HepG2 (cell line): Measurements from ENCODE around the gene TAF1C. TPM values are rescaled to one million over a fixed set of nuclear protein-coding genes. Genes with fewer than 3 reads are reported as not detected.

Experiments used
- CBX5 ChIP-seq: sonication (generic); formaldehyde crosslinking; IDR thresholded peaks from 2 replicates; pipeline ENCODE4 v1.4.0; 2020; ENCODE audit warnings: missing genetic modification reagents, borderline replicate concordance
- CEBPB ChIP-seq: IDR thresholded peaks from 2 replicates; pipeline ENCODE4 v1.6.1; 2011; ENCODE audit warnings: low read depth, low read length, improper control_type of control experiment, borderline replicate concordance
- CHD4 ChIP-seq: fragments of 200-600 bp; sonication (generic); IDR thresholded peaks from 2 replicates; pipeline ENCODE4 v1.7.0; 2017; ENCODE audit warnings: mild to moderate bottlenecking, low read length, borderline replicate concordance
- ETV6 ChIP-seq: sonication (generic); formaldehyde crosslinking; conservative IDR thresholded peaks from 2 replicates; pipeline ENCODE4 v1.4.0; 2020; ENCODE audit warnings: missing genetic modification reagents
- HMGA1 ChIP-seq: sonication (generic); formaldehyde crosslinking; conservative IDR thresholded peaks from 2 replicates; pipeline ENCODE4 v1.4.0; 2020; ENCODE audit warnings: missing genetic modification reagents
- JUN ChIP-seq: sonication (generic); formaldehyde crosslinking; IDR thresholded peaks from 2 replicates; pipeline ENCODE4 v1.4.0; 2020; ENCODE audit warnings: mild to moderate bottlenecking, missing genetic modification reagents
- KDM6A ChIP-seq: IDR thresholded peaks from 2 replicates; pipeline ENCODE4 v1.6.1; 2016; ENCODE audit warnings: low read depth
- KLF16 ChIP-seq, 2 experiments: sonication (generic) in 1 of 2; formaldehyde crosslinking in 1 of 2; IDR thresholded peaks; 2 replicates each; pipeline versions ENCODE4 v1.6.1 to v1.8.0; 2016 to 2023; ENCODE audit warnings: missing genetic modification reagents in 2 of 2, missing compliant biosample characterization in 1 of 2
- MED1 ChIP-seq: sonication (generic); formaldehyde crosslinking; IDR thresholded peaks from 2 replicates; pipeline ENCODE4 v1.4.0; 2020; ENCODE audit warnings: missing genetic modification reagents
- RFX5 ChIP-seq: IDR thresholded peaks from 2 replicates; pipeline ENCODE4 v1.6.1; 2011; ENCODE audit warnings: low read depth, low read length, improper control_type of control experiment
- SAP130 ChIP-seq: IDR thresholded peaks from 2 replicates; pipeline ENCODE4 v1.6.1; 2016; ENCODE audit warnings: low read depth
- TMF1 ChIP-seq: sonication (generic); formaldehyde crosslinking; IDR thresholded peaks from 2 replicates; pipeline ENCODE4 v1.8.1; 2022; ENCODE audit warnings: low read depth, missing genetic modification reagents
- TRIM24 ChIP-seq: sonication (generic); formaldehyde crosslinking; IDR thresholded peaks from 2 replicates; pipeline ENCODE4 v1.8.0; 2022; ENCODE audit warnings: mild to moderate bottlenecking, missing genetic modification reagents
- ZNF44 ChIP-seq: sonication (generic); formaldehyde crosslinking; IDR thresholded peaks from 2 replicates; pipeline ENCODE4 v1.5.1; 2020; ENCODE audit warnings: mild to moderate bottlenecking, missing genetic modification reagents
- ZNF660 ChIP-seq: sonication (generic); formaldehyde crosslinking; IDR thresholded peaks from 2 replicates; pipeline ENCODE4 v1.5.1; 2020; ENCODE audit warnings: mild to moderate bottlenecking, low read depth, missing genetic modification reagents, borderline replicate concordance
- ZNF792 ChIP-seq: IDR thresholded peaks from 2 replicates; pipeline ENCODE4 v1.6.1; 2016
- polyA plus RNA-seq, 8 experiments: library from polyadenylated mRNA; depleted of rRNA in 3 of 8; stranded (reverse) in 7 of 8; unstranded in 1 of 8; fragments of >200 nt; fragmentation: Illumina TruSeq in 4 of 8; extraction: Trizol in 4 of 8; gene quantifications; 2 replicates each; pipeline versions ENCODE4 v1.2.1 to v1.2.3, GENCODE V29; 2011 to 2016; ENCODE audit warnings: low read depth in 4 of 8, missing spikeins in 1 of 8, mixed read lengths in 1 of 8; ENCODE audit not compliant: insufficient read depth in 1 of 8
- total RNA-seq, 5 experiments: library from RNA; depleted of rRNA; stranded (reverse); fragments of >200 nt; fragmentation: Illumina TruSeq; extraction: Trizol; gene quantifications; 2 replicates each; pipeline ENCODE4 v1.2.3, GENCODE V29; 2016; ENCODE audit warnings: low read depth in 1 of 5
- TF ChIP-seq, protein P1 (sequence below), 2 experiments: sonication (generic) in 1 of 2; formaldehyde crosslinking in 1 of 2; IDR thresholded peaks; 2 replicates each; pipeline versions ENCODE4 v1.5.1 to v1.6.1; 2011 to 2020; ENCODE audit warnings: borderline replicate concordance in 1 of 2, low read depth in 1 of 2, low read length in 1 of 2, mild to moderate bottlenecking in 1 of 2, missing genetic modification reagents in 1 of 2, moderate library complexity in 1 of 2
- TF ChIP-seq, protein P2 (sequence below): sonication (generic); formaldehyde crosslinking; IDR thresholded peaks from 2 replicates; pipeline ENCODE4 v1.9.0; 2021; ENCODE audit warnings: mild to moderate bottlenecking, missing genetic modification reagents
- TF ChIP-seq, protein P3 (sequence below): IDR thresholded peaks from 2 replicates; pipeline ENCODE4 v1.6.1; 2016; ENCODE audit warnings: missing genetic modification reagents, missing compliant biosample characterization
- TF ChIP-seq, protein P4 (sequence below): sonication (generic); formaldehyde crosslinking; IDR thresholded peaks from 2 replicates; pipeline ENCODE4 v1.5.0; 2020; ENCODE audit warnings: mild to moderate bottlenecking, missing genetic modification reagents

Gene TAF1C
- total and polyA plus RNA-seq, 2 of the 13 experiments (the other 11 are each of a cell fraction or from before 2014, with no cell fraction given): 15.6 to 20.8 TPM

DNA sequence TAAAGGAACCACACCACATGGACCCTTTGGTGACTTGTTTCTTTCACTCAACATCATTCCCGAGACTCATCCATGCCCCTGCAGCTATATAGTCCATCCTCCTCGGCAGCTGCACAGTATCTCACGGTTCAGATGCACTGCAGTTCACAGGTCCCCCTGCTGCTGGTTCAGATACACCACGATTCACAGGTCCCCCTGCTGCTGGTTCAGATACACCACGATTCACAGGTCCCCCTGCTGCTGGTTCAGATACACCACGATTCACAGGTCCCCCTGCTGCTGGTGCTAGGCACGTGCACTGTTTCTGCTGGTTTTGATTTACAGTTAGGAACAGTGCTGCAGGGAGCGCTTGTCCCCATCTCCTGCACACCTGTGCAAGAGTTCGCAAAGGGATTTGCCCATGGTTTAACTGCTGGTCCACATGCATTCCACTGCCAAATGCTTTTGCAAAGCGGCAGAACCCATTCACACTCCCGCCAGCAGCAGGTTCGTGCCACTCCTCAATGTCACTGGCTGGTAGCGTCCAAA, 45.6 kb downstream of the TAF1C start (continued):
- TF ChIP-seq, protein P1, sequence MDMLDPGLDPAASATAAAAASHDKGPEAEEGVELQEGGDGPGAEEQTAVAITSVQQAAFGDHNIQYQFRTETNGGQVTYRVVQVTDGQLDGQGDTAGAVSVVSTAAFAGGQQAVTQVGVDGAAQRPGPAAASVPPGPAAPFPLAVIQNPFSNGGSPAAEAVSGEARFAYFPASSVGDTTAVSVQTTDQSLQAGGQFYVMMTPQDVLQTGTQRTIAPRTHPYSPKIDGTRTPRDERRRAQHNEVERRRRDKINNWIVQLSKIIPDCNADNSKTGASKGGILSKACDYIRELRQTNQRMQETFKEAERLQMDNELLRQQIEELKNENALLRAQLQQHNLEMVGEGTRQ (IDR thresholded peaks at IDR 0.05; ENCODE audit: low read depth, low read length): no peak
- TF ChIP-seq, protein P1 (CRISPR knock-in tag; IDR thresholded peaks at IDR 0.05; ENCODE audit: borderline replicate concordance): no peak; the same call in 1 of the 2 replicates
- TF ChIP-seq MED1 (CRISPR knock-in tag): no peak
- TF ChIP-seq ZNF44 (CRISPR knock-in tag): no peak
- TF ChIP-seq ETV6 (CRISPR knock-in tag): no peak
- TF ChIP-seq CHD4: no peak
- TF ChIP-seq, protein P2, sequence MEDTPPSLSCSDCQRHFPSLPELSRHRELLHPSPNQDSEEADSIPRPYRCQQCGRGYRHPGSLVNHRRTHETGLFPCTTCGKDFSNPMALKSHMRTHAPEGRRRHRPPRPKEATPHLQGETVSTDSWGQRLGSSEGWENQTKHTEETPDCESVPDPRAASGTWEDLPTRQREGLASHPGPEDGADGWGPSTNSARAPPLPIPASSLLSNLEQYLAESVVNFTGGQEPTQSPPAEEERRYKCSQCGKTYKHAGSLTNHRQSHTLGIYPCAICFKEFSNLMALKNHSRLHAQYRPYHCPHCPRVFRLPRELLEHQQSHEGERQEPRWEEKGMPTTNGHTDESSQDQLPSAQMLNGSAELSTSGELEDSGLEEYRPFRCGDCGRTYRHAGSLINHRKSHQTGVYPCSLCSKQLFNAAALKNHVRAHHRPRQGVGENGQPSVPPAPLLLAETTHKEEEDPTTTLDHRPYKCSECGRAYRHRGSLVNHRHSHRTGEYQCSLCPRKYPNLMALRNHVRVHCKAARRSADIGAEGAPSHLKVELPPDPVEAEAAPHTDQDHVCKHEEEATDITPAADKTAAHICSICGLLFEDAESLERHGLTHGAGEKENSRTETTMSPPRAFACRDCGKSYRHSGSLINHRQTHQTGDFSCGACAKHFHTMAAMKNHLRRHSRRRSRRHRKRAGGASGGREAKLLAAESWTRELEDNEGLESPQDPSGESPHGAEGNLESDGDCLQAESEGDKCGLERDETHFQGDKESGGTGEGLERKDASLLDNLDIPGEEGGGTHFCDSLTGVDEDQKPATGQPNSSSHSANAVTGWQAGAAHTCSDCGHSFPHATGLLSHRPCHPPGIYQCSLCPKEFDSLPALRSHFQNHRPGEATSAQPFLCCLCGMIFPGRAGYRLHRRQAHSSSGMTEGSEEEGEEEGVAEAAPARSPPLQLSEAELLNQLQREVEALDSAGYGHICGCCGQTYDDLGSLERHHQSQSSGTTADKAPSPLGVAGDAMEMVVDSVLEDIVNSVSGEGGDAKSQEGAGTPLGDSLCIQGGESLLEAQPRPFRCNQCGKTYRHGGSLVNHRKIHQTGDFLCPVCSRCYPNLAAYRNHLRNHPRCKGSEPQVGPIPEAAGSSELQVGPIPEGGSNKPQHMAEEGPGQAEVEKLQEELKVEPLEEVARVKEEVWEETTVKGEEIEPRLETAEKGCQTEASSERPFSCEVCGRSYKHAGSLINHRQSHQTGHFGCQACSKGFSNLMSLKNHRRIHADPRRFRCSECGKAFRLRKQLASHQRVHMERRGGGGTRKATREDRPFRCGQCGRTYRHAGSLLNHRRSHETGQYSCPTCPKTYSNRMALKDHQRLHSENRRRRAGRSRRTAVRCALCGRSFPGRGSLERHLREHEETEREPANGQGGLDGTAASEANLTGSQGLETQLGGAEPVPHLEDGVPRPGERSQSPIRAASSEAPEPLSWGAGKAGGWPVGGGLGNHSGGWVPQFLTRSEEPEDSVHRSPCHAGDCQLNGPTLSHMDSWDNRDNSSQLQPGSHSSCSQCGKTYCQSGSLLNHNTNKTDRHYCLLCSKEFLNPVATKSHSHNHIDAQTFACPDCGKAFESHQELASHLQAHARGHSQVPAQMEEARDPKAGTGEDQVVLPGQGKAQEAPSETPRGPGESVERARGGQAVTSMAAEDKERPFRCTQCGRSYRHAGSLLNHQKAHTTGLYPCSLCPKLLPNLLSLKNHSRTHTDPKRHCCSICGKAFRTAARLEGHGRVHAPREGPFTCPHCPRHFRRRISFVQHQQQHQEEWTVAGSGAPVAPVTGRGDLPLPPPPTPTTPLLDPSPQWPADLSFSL (CRISPR knock-in tag): no peak
- no peak for TF ChIP-seq RFX5
- no peak for TF ChIP-seq TMF1 (CRISPR knock-in tag)
- no peak for TF ChIP-seq KDM6A (CRISPR knock-in tag)
- TF ChIP-seq, protein P3, sequence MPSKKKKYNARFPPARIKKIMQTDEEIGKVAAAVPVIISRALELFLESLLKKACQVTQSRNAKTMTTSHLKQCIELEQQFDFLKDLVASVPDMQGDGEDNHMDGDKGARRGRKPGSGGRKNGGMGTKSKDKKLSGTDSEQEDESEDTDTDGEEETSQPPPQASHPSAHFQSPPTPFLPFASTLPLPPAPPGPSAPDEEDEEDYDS (CRISPR knock-in tag): no peak
- no peak for TF ChIP-seq ZNF792
- TF ChIP-seq SAP130: peak; percentile 76
- TF ChIP-seq JUN: no peak
- no peak for TF ChIP-seq HMGA1 (CRISPR knock-in tag)
- no peak for TF ChIP-seq CEBPB
- no peak for TF ChIP-seq CBX5
- TF ChIP-seq KLF16 (CRISPR knock-in tag; IDR thresholded peaks at IDR 0.05): no peak
- no peak for TF ChIP-seq TRIM24 (CRISPR knock-in tag)
- no peak for TF ChIP-seq ZNF660 (CRISPR knock-in tag)
- TF ChIP-seq, protein P4, sequence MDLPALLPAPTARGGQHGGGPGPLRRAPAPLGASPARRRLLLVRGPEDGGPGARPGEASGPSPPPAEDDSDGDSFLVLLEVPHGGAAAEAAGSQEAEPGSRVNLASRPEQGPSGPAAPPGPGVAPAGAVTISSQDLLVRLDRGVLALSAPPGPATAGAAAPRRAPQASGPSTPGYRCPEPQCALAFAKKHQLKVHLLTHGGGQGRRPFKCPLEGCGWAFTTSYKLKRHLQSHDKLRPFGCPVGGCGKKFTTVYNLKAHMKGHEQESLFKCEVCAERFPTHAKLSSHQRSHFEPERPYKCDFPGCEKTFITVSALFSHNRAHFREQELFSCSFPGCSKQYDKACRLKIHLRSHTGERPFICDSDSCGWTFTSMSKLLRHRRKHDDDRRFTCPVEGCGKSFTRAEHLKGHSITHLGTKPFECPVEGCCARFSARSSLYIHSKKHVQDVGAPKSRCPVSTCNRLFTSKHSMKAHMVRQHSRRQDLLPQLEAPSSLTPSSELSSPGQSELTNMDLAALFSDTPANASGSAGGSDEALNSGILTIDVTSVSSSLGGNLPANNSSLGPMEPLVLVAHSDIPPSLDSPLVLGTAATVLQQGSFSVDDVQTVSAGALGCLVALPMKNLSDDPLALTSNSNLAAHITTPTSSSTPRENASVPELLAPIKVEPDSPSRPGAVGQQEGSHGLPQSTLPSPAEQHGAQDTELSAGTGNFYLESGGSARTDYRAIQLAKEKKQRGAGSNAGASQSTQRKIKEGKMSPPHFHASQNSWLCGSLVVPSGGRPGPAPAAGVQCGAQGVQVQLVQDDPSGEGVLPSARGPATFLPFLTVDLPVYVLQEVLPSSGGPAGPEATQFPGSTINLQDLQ (CRISPR knock-in tag): no peak
